ENCODE data around the gene ENPP3.

Gene ENPP3

GRCh38 chr6:131739136-131739535 lies 102.0 kb downstream of the ENPP3 start (continued):
- TF ChIP-seq ZNF398 (tag by site-specific recombination; IDR thresholded peaks at IDR 0.05) (no peak), MZF1 (tag by site-specific recombination; IDR thresholded peaks at IDR 0.05; ENCODE audit: borderline replicate concordance) (no peak), ZNF558 (tag by site-specific recombination; IDR thresholded peaks at IDR 0.05) (no peak), KLF9 (tag by site-specific recombination; IDR thresholded peaks at IDR 0.05; ENCODE audit: low read depth) (no peak), ZNF239 (tag by site-specific recombination; IDR thresholded peaks at IDR 0.05) (no peak), HOXC10 (CRISPR knock-in tag; IDR thresholded peaks at IDR 0.05) (no peak)

- Histone ChIP-seq H3K4me3 (ENCODE audit: low read depth, low read length) (no peak overlapping the region), H3K4me1 (ENCODE audit: control insufficient read depth, insufficient read depth, low read length) (0 out of 2 replicates have a peak, but pooled peaks cover 4% of the 10 kb centered on the region), H3K27ac (ENCODE audit: extremely low read depth, low read depth, low read length) (no peak overlapping the region), H3K36me3 (ENCODE audit: control insufficient read depth in 2 of 2, insufficient read depth in 1 of 2, low read length in 2 of 2) (no peaks in the 10 kb centered on the region), H3K9me3 (ENCODE audit: control insufficient read depth, insufficient read depth, low read depth, low read length) (no peaks in the 10 kb centered on the region)
- ChIA-PET POLR2A (no interaction called here), CTCF (interaction anchor here (1.3 kb wide), 1 partner anchor 45 kb away, joined by 3 read pairs; no protein-coding TSS in a partner anchor)
- no peak for TF ChIP-seq ZNF138 (tag by site-specific recombination; IDR thresholded peaks at IDR 0.05; ENCODE audit: borderline replicate concordance)
- TF ChIP-seq ZBTB11 (tag by site-specific recombination; conservative IDR thresholded peaks at IDR 0.05; ENCODE audit: low read depth) = no peak
- TF ChIP-seq KLF16 (tag by site-specific recombination; IDR thresholded peaks at IDR 0.05) = no peak
- TF ChIP-seq ZNF623 (tag by site-specific recombination; IDR thresholded peaks at IDR 0.05) = no peak
- TF ChIP-seq ZNF350 (tag by site-specific recombination; IDR thresholded peaks at IDR 0.05) = no peak
- no peak for TF ChIP-seq ZNF16 (tag by site-specific recombination; IDR thresholded peaks at IDR 0.05; ENCODE audit: low read depth)
- no peak for TF ChIP-seq ZNF654 (tag by site-specific recombination; IDR thresholded peaks at IDR 0.05; ENCODE audit: low read depth)
- no peak for TF ChIP-seq SALL2 (tag by site-specific recombination; IDR thresholded peaks at IDR 0.05; ENCODE audit: borderline replicate concordance)
- TF ChIP-seq KLF7 (tag by site-specific recombination; IDR thresholded peaks at IDR 0.05; ENCODE audit: borderline replicate concordance) = no peak
- TF ChIP-seq ZNF560 (tag by site-specific recombination; IDR thresholded peaks at IDR 0.05; ENCODE audit: borderline replicate concordance) = no peak
Observed at GRCh38 chr6:131740161-131740560, 103.1 kb downstream of the ENPP3 start.

- POLR2A ChIA-PET = no interaction called here
- no peak overlapping the region for H3K27ac ChIP-seq (ENCODE audit: extremely low read depth, low read depth, low read length)
- no peak overlapping the region for H3K4me3 ChIP-seq (ENCODE audit: low read depth, low read length)
- H3K9me3 ChIP-seq (ENCODE audit: control insufficient read depth, insufficient read depth, low read depth, low read length) = no peaks in the 10 kb centered on the region
- CTCF ChIA-PET = interaction anchor here (0.6 kb wide), 2 partner anchors 52 to 1441 kb away, joined by 3 read pairs; no protein-coding TSS in a partner anchor
- H3K4me1 ChIP-seq (ENCODE audit: control insufficient read depth, insufficient read depth, low read length) = 0 out of 2 replicates have a peak, but pooled peaks cover 6% of the 10 kb centered on the region
- H3K36me3 ChIP-seq (ENCODE audit: control insufficient read depth in 2 of 2, insufficient read depth in 1 of 2, low read length in 2 of 2) = no peaks in the 10 kb centered on the region
- TF ChIP-seq ZNF785 (tag by site-specific recombination; IDR thresholded peaks at IDR 0.05) = no peak
- no peak for TF ChIP-seq ZBTB17 (tag by site-specific recombination; IDR thresholded peaks at IDR 0.05)
- no peak for TF ChIP-seq ZNF830 (tag by site-specific recombination; IDR thresholded peaks at IDR 0.05; ENCODE audit: low read depth)
- no peak for TF ChIP-seq ZNF16 (tag by site-specific recombination; IDR thresholded peaks at IDR 0.05; ENCODE audit: low read depth)
- TF ChIP-seq ZBTB10 (tag by site-specific recombination; IDR thresholded peaks at IDR 0.05) = no peak
- TF ChIP-seq ZNF513 (tag by site-specific recombination; IDR thresholded peaks at IDR 0.05) = no peak
- TF ChIP-seq ZSCAN16 (tag by site-specific recombination; IDR thresholded peaks at IDR 0.05) = no peak
- no peak for TF ChIP-seq REPIN1 (tag by site-specific recombination; IDR thresholded peaks at IDR 0.05; ENCODE audit: low read depth)
- no peak for TF ChIP-seq ZNF302 (tag by site-specific recombination; IDR thresholded peaks at IDR 0.05; ENCODE audit: low read depth)
Observed at GRCh38 chr6:131741688-131742393, 104.7 kb downstream of the ENPP3 start.
